DND-41 (cell line): Measurements from ENCODE around the gene JSRP1.

ENCODE experiments used
- ATAC-seq: fragments of 200-7000 bp; cut with Tn5 transposase; 3 replicates; pipeline ENCODE4 v1.9.1; 2021; ENCODE audit warnings: low read depth; ENCODE audit not compliant: insufficient read depth
- DNase-seq: peaks from one replicate; pipeline ENCODE4 v3.0.0-alpha.2; 2020
- H2AFZ ChIP-seq: 2 replicates; pipeline ENCODE4 v1.6.0; 2012; ENCODE audit warnings: low read depth, low read length
- H3K27ac ChIP-seq: 2 replicates; pipeline ENCODE4 v1.5.1; 2012; ENCODE audit warnings: low read length, inconsistent platforms
- H3K27me3 ChIP-seq: fragments of 200-600 bp; sonication (generic); 2 replicates; pipeline ENCODE4 v1.6.0; 2012; ENCODE audit warnings: low read length, mild to moderate bottlenecking, inconsistent platforms; ENCODE audit not compliant: insufficient read depth, poor library complexity
- H3K36me3 ChIP-seq: 2 replicates; pipeline ENCODE4 v1.5.1; 2012; ENCODE audit warnings: low read length, inconsistent platforms; ENCODE audit not compliant: insufficient read depth
- H3K4me1 ChIP-seq: 2 replicates; pipeline ENCODE4 v1.5.1; 2012; ENCODE audit warnings: mild to moderate bottlenecking, low read length; ENCODE audit not compliant: insufficient read depth
- H3K4me2 ChIP-seq: 2 replicates; pipeline ENCODE4 v1.6.0; 2012; ENCODE audit warnings: mild to moderate bottlenecking, moderate library complexity, low read length, inconsistent platforms; ENCODE audit not compliant: insufficient read depth
- H3K4me3 ChIP-seq, 2 experiments: fragments of 200-600 bp in 1 of 2; shearing (Covaris generic) in 1 of 2; 2 replicates each; pipeline ENCODE4 v1.5.1; 2012 to 2016; ENCODE audit warnings: inconsistent platforms in 2 of 2, low read length in 2 of 2, mild to moderate bottlenecking in 2 of 2, low read depth in 1 of 2, moderate library complexity in 1 of 2
- H3K79me2 ChIP-seq: 2 replicates; pipeline ENCODE4 v1.6.0; 2012; ENCODE audit warnings: low read length, inconsistent platforms; ENCODE audit not compliant: insufficient read depth
- H3K9ac ChIP-seq: 2 replicates; pipeline ENCODE4 v1.6.0; 2012; ENCODE audit warnings: low read depth, mild to moderate bottlenecking, inconsistent platforms, low read length, moderate library complexity
- H3K9me3 ChIP-seq: 2 replicates; pipeline ENCODE4 v1.5.1; 2012; ENCODE audit warnings: low read length, moderate library complexity, mild to moderate bottlenecking, inconsistent platforms; ENCODE audit not compliant: insufficient read depth, severe bottlenecking
- H4K20me1 ChIP-seq: 2 replicates; pipeline ENCODE4 v1.6.0; 2012; ENCODE audit warnings: low read length; ENCODE audit not compliant: insufficient read depth
- CTCF ChIP-seq: IDR thresholded peaks from 2 replicates; pipeline ENCODE4 v1.5.1; 2012; ENCODE audit warnings: borderline replicate concordance, low read length, moderate library complexity, mild to moderate bottlenecking; ENCODE audit not compliant: poor library complexity, severe bottlenecking; ENCODE audit errors: extremely low read depth
- EZH2 ChIP-seq: IDR thresholded peaks from 3 replicates; pipeline ENCODE4 v1.6.1; 2012; ENCODE audit warnings: borderline replicate concordance, low read depth, mild to moderate bottlenecking, moderate library complexity, low read length, inconsistent platforms; ENCODE audit not compliant: severe bottlenecking

The JSRP1 gene

GRCh38 chr19:2226051-2226839, 30.0 kb downstream of the JSRP1 start:
- Histone ChIP-seq H3K27me3 (no peaks in the 10 kb centered on the region), H3K9ac (no peak overlapping the region), H3K27ac (no peak overlapping the region), H3K9me3 (no peaks in the 10 kb centered on the region), H3K79me2 (peaks cover 17% of the 10 kb centered on the region), H2AFZ (no peak overlapping the region), H4K20me1 (peaks cover 39% of the 10 kb centered on the region), H3K4me2 (no peak overlapping the region), H3K4me3 (no peak overlapping the region), H3K4me1 (no peaks in the 10 kb centered on the region), H3K36me3 (peaks cover 93% of the 10 kb centered on the region)
- TF ChIP-seq EZH2 (no peak), CTCF (no peak)
- ATAC-seq (no peak), DNase-seq (no peak)

- no peak for DNase-seq
- Histone ChIP-seq H3K9me3 (no peaks in the 10 kb centered on the region), H3K79me2 (peaks cover 13% of the 10 kb centered on the region), H2AFZ (no peak overlapping the region), H3K4me2 (no peak overlapping the region), H3K4me3 (no peak overlapping the region), H3K4me1 (no peaks in the 10 kb centered on the region), H3K27me3 (no peaks in the 10 kb centered on the region), H3K36me3 (peaks cover 94% of the 10 kb centered on the region), H3K9ac (no peak overlapping the region), H4K20me1 (peaks cover 32% of the 10 kb centered on the region), H3K27ac (no peak overlapping the region)
- no peak for TF ChIP-seq EZH2
- no peak for TF ChIP-seq CTCF
- no peak for ATAC-seq
Measured at GRCh38 chr19:2225415-2226050, 30.7 kb downstream of the JSRP1 start.

- Histone ChIP-seq H3K79me2 (peaks cover 12% of the 10 kb centered on the region), H3K27me3 (no peaks in the 10 kb centered on the region), H3K9ac (no peak overlapping the region), H3K4me3 (no peak overlapping the region), H3K27ac (no peak overlapping the region), H3K36me3 (peaks cover 95% of the 10 kb centered on the region), H2AFZ (no peak overlapping the region), H3K4me2 (no peak overlapping the region), H4K20me1 (peaks cover 37% of the 10 kb centered on the region), H3K9me3 (no peaks in the 10 kb centered on the region), H3K4me1 (no peaks in the 10 kb centered on the region)
- DNase-seq: no peak
- TF ChIP-seq CTCF: no peak
- TF ChIP-seq EZH2: no peak
- ATAC-seq: no peak
Measured at GRCh38 chr19:2224754-2225349, 31.4 kb downstream of the JSRP1 start.
